Stimulated activated CD4-positive, alpha-beta T cell treated with anti-CD3 and anti-CD28 coated beads, Interleukin-15, amount 100 ng/mL, for 24 hours (primary cell): Measurements from ENCODE around the gene EBP.
"Not testable (repeated sequence)": the region's sequence is repeated elsewhere in the genome, so short reads cannot be mapped to it uniquely, and the experiment has no call there.

Experiments
- DNase-seq: peaks from one replicate; pipeline ENCODE4 v3.0.0-alpha.2; 2020

Gene EBP

DNA sequence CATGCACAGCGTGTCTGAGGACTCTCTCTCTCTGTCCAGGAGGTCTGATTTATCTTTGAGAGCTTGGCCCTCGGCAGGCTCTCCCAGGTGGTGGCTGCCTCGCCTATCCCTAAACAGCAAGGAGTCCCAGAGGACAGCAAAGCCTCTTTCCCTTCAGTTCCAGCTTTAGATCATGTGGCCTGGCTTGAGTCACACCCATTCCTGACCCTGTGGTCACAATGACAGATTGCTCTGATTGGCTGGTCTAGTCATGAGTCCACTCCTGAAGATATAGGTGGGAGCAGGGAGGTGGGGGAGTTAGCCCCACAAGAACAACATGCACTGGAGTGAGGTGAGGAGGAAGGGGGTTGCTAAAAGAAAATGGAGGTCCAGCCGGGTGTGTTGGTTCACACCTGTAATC is 24.9 kb upstream of the EBP start:
- DNase-seq, result no peak

DNA sequence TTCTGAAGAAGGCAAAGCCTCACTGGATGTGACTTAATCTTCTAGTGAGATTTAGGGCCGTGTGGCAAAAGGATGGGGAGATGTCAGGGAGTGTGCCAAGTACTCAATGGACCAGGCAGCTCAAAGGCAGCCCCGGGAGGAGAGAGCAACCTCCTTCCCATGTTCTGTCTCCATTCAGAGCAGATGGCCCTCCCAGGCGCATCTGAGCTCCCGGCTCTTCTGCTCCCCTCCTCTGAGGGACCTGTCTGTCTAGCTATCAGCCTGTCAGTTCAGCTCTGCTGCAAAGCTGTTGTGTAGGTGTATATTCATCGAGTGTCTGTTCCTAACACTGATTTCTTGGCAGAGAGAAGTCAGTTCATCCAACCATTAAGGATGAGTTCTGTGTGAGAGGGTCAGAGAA is 23.7 kb upstream of the EBP start:
- no peak for DNase-seq

GRCh38 chrX:48498374-48498809 is 23.2 kb upstream of the EBP start:
- DNase-seq, result no peak

DNA sequence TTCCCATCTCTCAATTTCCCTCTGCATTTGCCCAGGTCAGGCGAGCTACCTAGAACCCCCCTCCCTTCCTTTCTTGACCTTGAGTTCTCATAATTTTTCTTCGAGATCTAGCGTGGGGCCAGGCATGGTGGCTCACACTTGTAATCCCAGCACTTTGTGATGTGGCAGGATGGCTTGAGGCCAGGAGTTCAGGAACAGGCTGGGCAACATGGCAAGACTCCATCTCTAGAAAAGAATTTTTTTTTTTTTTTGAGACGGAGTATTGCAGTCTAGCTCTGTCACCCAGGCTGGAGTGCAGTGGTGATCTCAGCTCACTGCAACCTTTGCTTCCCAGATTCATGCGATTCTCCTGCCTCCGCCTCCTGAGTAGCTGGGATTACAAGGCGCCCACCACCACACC is 17.3 kb upstream of the EBP start:
- no peak for DNase-seq

GRCh38 chrX:48505481-48505880 is 16.1 kb upstream of the EBP start:
- no peak for DNase-seq

DNA sequence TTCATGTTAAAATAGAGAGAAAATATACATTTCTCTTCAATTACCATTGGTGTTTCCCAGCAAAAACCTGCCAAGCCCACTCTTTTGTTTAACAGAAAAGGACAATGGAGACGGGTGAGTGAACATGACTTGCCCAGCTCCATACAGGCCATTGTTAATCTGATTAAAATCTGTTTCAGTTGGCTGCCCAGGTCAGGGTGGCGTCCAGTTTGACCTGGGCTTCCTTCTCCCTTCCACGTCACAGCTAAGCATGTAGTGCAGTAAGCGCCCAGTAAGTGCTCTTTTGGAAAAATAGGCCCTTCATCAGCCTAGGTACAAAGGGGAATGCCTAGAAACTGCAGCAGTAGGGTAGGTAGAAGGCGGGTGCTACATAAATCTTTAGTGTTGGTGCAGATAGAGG is 14.4 kb upstream of the EBP start:
- DNase-seq, result no peak

DNA sequence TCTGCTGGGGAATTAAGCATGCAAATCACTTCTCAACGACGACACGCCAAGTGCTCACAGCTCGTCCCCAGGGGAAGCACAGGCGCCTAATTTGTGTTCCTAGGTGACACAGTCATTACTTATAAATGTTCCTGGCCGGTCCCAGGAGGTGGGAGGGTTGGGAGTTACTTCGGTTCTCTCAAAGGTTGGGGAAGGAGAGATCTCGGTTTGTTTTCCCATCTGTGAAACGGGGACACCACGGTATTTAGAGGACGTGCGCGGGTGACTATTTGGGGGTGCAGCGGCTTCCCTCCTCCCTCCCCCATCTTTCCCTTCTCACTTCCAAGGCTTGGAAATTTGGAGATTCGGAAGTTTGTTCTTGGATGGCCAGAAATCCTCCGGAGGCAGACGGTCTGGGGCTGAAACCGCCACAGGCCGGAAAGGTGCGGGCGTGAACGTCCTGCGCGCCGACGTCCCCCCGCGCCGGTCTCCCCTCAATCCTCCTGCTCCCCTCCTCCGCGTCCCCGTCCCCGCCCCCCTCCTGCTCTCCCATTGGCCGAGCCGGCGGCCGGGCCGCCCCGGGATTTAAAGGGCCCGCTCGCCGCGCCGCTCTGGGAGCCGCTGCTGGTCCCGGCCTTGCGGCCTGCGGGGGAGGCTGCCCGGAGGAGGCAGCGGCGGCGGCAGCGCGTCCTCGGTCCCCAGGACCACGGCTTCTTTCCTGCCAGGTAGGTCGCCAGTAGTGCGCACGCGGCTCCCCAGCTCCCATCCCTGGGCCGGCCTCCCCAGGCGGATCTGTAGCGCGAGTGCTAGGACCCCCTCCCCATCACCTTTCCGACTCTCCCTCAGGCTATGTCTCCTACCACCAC is 13.0 kb upstream of the EBP start, which contains the start of gene PORCN:
Gene PORCN (plus strand): TSS at position 593 of the 845 bp plus-strand sequence. CDS start 829 bp downstream, outside the sequence.
- peak; percentile 88 for DNase-seq

DNA sequence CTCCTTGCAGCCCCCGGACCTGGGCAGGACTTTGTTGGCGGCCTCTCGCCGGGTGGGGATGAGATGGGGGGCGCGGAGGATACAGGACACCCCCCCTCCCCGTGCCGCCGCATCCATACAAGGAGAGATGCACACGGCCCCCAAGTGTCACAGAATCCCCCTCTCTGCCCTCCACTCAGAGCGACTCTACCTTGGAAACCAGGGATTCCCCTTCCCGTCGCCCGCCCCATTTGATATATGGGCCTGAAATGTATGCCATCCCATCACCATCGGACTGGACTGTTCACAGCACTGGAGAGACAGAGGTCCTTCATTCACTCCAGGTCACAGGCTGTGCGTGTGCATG is 12.4 kb upstream of the EBP start:
- peak; percentile 7 for DNase-seq

DNA sequence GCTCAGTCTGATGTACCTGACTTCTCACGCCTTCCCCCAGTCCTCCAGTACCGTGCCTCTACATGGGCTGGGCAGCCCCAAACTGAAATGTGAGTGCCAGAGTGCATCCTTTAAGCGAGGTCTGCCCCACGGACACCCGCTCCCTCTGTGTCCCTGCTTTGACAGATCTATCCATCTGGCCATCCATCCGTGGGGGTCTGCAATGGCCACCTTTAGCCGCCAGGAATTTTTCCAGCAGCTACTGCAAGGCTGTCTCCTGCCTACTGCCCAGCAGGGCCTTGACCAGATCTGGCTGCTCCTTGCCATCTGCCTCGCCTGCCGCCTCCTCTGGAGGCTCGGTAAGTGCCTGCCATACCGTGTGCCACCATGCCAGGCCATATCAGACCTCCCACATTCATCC is 12.0 kb upstream of the EBP start:
- DNase-seq, result no peak

DNA sequence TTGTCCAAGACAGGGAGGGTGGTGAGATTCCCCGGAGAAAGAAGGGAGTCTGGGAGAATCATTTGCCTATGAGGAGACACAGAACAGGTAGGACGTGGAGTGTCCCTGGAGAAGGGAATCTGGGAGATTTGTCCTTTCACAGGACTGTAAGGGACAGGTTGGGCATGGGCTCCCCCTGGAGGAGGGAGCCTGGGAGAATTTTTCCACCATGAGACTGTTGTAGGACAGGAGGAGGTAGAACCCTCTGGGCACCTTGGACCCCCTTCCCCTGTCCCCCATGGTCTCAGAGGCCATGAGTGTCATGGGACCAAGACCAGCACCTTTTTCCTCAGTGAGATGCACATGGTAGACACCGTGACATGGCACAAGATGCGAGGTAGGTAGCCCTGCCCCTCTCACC is 10.0 kb upstream of the EBP start:
- DNase-seq, result no peak

GRCh38 chrX:48512371-48512935 is 9.2 kb upstream of the EBP start:
- DNase-seq, result no peak

- no peak for DNase-seq
These were observed 7.9 kb upstream of the EBP start for GRCh38 chrX:48513670-48514069.

DNA sequence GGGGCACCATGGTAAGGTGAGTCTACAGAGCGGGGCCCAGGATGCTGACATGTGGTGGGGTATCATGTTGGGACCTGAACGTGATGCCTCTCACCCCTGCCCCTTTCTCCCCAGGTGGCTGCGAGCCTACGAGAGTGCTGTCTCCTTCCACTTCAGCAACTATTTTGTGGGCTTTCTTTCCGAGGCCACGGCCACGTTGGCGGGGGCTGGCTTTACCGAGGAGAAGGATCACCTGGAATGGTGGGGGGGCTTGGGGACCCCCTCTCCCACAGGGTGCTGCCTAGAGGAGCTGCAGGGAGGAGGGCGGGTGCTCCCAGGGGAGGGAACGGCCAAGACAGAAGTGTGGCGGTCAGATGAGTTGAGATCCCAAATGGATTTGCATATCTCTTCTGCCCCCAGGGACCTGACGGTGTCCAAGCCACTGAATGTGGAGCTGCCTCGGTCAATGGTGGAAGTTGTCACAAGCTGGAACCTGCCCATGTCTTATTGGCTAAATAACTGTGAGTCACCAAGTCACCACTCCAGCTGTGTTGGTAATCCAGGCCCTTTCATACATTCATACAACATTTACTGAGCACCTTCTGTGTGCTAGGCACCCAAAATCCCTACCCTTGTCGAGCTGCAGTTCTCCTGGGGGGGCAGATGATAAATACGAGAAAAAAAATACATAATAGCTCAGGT is 7.3 kb upstream of the EBP start:
- no peak for DNase-seq

- DNase-seq, result no peak
These were observed 6.6 kb upstream of the EBP start for GRCh38 chrX:48514868-48515460.

- DNase-seq, result no peak
These were observed 5.8 kb upstream of the EBP start for GRCh38 chrX:48515842-48516241.

DNA sequence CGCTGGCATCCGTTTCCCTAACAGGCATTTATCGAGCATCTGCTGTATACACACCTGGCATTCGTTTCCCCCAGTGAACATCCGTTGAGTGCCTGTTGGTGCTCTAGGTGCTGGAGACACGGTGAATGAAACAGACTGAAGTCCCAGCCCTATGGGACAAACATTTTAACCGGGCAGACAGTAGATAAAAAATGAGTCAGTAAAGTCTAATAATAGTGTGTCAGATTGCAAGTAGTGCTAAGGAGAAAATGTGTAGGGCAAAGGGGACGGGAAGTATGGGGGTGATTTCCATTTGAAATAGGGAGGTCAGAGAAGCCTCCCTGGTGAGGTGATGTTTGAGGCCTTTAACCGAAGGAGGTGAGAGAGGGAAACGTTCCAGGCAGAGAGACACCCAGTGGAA is 5.3 kb upstream of the EBP start:
- no peak for DNase-seq

- no peak for DNase-seq
These were observed 4.6 kb upstream of the EBP start for GRCh38 chrX:48516987-48517386.

- not testable (repeated sequence) for DNase-seq
These were observed 2.1 kb upstream of the EBP start for GRCh38 chrX:48519481-48519880.

DNA sequence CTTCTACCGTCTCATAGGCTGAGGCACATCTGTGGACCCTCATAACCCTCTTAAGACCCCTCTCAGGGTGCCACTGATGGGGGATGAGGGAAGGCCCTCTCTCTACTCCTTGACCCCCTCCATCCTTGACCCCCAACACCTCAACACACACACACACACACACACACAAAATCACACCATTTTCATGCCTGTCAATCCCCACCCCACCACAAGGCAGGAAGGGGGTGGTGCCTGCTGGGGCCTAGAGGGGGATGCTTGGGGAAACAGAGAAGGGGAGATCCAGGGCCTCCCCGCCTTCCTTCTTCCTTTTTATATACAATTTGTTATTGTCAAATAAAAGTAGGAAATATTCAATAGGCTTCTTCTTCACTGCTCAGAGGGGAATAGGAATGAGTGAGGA is 1.2 kb upstream of the EBP start:
- DNase-seq, result no peak

DNA sequence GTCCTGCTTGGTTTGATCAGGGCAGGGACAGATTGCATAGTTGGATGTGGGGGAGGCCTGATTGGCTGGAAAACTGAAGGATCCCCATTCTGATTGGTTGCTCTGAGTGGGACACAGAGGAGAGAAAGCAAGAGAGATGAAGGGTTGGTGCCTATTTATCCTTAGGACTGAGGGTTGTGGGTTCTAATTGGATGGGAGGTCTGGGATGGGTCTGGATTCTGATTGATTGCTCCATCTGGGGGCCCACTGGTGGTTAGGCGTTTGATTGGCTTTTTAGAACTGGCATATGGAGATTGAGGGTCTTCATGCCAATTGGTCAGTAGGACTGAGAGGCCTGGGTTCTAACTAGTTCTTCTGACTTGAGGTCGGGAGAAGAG is 644 bp upstream of the EBP start:
- no peak for DNase-seq

DNA sequence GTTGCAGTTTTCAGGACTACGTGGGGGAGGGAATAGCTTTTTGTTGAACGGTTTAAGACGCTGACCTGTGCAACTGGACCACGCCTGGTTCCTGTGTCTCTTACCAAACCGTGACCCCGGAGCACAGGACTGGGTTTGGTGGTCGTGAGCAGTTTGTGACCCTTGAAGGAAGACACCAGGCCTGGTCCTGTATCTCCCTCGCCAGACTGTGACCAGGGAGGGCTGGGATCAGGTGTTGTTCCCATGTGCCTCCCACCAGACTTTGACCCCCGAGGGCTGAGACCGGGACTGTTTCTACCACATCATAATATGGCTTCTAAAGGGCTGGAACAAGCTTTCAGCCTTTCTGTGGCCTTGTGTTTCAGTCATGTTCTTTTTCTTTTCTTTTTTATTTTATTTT is 683 bp downstream of the EBP start:
- no peak for DNase-seq

GRCh38 chrX:48523682-48524081 is 2.1 kb downstream of the EBP start:
- no peak for DNase-seq

DNA sequence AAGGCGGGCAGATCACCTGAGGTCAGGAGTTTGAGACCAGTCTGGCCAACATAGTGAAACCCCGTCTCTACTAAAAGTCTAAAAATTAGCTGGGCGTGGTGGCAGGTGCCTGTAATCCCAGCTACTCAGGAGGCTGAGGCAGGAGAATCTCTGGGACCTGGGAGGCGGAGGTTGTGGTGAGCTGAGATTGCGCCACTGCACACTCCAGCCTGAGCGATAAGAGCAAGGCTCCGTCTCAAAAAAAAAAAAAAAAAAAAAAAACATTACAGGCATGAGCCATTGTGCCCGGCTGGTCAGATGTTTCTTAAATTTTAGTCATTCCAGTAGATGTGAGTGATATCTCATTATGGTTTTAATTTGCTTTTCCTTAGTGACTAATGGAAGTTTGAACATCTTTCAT is 4.2 kb downstream of the EBP start:
- not testable (repeated sequence) for DNase-seq

GRCh38 chrX:48530736-48531135 is 9.1 kb downstream of the EBP start:
- DNase-seq, result no peak
